NCI-H748 treated with DMSO at 0.1 percent for 48 hours (cell line): ENCODE results near the gene MAN2A1.

Experiments
- DNase-seq: peaks from one replicate; lab custom pipeline; 2025; lab: John Stamatoyannopoulos, UW

Gene MAN2A1

DNA sequence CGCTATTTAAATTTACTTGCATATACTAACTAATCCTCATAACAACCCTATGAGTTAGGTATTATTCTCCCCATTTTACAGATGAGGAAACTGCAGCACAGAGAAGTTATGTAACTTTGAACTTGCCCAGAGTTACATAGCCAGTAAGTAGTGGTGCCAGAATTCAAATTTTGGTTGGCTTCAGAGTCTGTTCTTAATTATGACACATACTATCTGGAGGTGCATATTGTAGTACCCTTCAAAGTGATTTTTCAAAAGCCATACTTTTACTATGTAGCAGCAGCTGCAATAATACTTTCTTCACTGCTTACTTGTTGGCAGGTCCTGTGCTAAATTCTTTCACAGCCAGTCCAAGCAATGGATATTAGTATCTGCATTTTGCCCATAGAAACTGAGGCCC is 16.4 kb downstream of the MAN2A1 start:
- DNase-seq: no peak

DNA sequence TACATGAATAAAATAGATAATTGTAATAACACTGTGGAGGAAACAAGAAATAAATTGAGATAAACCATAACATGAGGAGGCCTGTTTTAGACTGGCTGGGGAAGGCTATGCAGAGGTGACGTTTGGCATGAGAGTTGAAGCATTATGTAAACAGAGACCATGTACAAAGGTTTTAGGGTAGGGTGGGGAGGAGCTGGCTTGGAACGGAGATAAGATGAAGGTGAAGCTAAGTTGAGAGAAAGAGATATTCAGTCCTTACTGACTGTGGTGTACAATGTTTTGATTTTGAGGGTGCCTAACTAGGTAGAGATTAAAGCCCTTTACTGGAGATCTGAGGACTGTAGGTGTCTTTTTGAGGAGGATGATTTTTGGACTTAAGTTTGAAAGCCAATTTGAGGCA is 17.8 kb downstream of the MAN2A1 start:
- DNase-seq: no peak

DNA sequence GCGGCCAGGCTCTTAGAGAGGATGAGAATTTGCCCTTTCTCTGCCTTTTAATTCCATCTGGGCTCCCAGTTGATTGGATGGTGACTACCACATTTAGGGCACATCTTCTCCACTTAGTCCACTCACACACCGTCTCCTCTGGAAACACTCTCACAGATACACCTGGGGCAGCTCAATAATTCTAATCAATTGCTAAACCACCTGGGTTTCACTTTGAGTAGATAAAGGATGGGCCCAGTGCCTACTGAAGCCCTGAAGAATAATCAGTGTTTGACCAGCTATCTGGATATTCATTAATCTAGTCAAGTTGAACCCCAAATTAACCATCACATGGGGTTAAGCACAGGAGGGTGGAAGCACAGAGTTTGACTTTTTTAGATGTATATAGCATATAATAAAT is 19.1 kb downstream of the MAN2A1 start:
- DNase-seq: no peak

DNA sequence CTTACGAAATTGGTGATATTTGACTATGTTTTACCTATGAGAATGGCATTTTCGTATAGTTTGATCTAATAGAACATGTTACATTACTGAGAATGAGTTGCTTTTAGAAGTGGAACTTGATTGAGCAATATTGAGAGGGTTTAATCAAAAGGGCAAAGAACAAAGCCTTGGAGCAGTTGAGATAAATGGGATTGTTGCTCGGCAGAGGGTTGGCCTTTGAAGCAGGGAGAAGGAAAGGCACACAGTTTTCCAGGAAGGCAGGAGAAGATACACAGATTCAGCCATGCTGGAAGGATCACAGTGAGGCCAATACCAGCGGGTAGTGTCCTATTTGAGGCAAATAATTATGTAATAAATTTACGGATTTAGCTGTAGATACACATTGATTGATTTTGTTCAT is 19.5 kb downstream of the MAN2A1 start:
- DNase-seq: no peak

DNA sequence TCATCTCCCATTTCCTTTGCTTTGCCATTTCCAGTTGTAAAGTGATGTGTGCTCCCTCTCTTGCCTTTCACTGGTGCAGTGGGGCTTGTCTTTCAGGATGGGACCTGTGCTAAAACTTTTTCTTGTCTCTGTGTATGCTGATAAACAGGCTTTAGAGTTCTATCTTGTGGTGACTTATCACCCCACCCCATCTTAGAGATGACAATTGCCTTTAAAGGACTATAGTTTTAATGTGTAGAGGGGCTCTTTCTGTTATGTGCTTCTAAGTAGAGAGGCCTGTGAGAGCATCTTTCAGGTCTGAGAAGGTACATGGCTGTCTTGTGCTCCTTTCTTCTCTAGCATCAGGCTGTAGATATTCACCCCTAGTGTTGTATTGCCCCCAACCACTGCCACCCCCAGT is 21.9 kb downstream of the MAN2A1 start:
- no peak for DNase-seq

DNA sequence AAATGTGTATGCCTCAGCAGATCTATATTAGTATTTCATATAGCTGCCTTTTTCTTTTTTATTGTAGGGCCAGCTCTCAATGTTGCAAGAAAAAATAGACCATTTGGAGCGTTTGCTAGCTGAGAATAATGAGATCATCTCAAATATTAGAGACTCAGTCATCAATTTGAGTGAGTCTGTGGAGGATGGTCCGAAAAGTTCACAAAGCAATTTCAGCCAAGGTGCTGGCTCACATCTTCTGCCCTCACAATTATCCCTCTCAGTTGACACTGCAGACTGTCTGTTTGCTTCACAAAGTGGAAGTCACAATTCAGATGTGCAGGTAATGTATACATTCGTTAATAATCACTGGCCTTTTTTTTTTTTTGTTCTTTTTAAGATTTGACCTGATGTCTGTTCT is 23.7 kb downstream of the MAN2A1 start:
- DNase-seq: no peak

DNA sequence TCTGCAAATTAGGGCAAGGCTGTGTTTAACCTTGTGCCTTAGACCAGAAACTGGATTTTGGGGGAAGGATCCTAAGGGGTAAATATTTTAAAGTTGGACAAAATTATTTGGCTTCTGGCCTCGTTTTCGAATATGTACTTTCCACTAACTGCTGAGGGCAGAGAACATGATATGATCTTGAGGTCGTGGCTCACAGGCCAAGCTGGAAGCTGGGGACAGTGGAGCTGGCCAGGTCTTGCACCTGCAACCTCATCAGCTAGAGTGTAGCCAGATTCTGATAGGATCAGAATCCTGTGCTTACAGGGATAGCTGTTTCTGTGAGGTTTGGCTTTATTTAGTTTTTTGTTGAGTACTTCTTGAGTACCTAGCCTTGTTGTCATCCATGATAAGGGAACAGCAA is 24.9 kb downstream of the MAN2A1 start:
- no peak for DNase-seq

DNA sequence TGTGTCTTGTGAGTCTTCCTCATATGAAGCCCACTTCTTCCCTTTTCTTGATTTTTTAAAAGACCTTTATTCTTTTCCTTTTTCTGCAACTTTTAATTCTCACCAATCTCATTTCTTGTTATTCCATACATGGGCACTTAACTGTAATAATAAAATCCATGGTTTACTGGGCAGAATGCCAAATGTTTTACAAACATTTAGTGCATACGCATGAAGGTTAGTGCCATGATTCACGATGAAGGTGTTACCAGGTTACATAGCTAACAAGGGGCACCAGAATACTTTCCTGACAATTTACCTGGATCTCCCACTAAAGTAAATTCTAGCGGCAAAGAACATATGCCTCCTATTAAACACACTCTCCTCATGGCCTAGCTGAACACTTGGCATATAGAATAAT is 28.5 kb downstream of the MAN2A1 start:
- DNase-seq: no peak

DNA sequence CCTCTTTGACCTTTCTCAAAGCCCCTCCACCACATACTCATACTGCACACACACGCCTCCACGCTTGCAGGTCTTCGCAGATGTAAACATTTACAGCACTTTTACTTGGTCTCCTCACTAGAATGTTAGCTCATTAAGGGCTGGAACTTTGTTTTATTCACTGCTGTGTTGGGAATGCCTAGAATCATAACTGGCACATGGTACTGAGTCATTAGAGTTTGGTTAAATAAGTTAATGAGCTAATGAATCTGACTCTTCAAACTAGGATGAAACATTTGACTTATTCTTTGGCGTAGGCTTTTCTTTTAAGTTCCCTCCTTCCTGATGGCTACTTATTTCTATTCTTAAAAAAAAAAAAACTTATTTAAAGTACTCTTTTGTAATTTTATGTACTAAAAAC is 28.9 kb downstream of the MAN2A1 start:
- no peak for DNase-seq

DNA sequence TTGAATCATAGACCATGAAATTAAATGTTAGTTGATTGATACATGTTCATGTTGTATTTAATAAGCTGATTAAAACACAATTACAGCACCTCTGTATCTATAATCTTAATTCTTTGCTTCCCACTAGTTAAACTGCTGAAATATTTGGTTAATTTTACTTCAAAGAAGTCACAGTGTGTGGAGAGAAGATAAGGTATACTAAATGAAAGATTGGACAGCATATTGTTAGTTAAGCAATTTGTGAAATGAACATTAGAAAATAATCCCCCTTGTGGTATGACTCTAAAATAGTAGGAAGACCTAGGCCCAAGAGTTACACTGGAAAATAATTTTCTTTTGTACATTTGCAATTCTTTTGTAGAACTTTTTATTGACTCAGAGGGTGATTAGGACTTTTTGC is 30.3 kb downstream of the MAN2A1 start:
- no peak for DNase-seq

DNA sequence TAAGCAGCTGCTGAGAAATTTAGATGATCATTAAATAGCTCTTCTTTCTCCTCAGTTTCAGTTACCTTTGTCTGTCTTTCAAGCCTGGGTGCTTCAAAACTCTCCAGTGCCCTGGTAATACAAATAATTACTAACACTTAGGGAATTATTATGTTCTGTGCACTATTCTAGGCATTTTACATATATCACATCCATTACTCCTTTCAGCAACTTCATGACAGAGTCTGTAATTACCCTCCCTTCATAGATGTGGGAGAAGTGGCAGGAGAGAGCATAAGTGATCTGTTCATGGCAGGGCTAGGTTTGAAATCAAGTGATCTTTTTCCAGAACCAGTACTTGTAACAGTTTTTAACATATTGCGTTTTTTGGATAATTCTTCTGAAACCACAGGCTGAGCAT is 32.0 kb downstream of the MAN2A1 start:
- no peak for DNase-seq

DNA sequence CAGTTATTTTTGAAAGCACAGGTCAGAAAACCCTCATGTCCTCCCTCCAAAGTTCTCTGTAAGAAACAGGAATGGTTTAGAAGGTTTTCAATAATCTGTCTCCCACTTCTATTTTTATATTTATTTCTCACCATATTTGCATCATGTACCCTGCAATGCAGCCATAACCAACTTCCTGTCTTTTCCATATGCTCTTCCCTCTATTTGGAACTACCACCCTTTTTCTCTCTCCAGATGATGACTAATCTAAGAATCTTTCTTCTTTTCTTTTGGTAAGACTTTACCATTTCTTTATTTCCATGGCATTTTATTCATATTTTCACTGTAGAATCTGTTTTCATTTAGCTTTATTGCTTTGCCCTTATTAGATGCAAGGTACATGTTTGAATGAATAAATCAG is 33.9 kb downstream of the MAN2A1 start:
- no peak for DNase-seq

DNA sequence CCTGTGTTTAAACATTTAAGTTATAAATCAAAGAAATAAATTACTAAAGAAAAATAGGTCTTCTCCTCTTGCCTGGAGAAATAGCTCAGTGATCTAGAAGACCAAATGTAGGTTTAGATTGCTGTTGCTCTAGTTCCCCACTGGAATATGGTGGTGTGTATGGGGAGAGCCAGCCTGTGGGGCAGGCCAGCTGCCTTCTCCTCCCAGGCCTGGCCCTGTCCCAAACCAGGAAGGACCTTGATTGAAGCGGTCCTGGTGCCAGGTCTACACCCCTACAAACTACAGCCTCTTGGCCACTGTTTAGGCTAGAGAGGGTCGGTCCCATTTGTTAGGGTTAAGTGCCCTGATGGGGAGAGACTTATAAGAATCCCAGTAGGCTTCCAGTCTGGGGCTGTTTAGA is 35.4 kb downstream of the MAN2A1 start:
- no peak for DNase-seq

DNA sequence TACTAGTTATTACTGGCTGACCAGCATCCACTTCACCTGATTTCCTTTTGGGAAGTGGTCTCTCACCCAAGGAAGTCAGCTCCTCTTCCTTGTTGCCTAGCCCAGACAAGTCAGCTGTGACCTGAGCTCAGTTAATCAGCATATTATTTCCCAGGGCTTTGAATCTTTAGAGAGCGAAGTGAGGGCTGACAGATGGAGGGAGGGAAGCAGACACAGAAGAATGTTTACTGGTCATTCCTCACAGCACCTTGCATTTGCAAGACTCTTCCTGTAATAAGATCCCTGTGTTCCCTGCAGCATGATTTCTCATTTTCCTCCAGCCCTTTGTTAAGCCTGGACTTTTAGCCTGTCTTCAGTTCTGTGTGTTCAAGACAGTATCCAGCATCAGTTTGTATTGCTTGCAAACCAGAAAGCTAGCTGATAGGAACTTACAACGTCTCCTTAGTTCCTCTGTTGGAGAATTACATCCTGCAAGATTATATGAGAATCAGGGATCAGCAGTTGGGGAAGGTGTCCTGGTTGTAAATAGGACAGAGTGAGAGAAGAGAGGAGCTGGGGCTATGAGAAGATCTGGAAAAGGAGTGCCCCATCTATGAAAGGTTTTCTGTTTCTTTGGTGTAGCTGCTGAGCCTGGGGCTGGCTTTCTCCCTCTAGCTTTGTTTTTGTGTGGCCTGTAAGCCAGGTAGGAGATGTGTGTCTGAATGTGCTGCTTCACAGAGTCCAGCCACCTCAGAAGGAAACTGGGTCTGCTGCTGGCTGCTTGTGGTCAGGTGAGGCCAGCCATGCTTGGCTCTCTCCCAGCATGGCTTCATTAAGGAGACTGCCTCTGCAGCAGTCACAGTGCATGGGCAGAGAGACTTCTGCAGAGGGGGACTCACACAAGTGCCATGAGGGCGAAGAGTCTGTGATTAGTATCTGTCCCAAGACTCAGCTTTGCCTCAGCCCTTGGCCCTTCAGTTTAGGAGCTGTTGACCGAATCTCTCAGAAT is 50.3 kb downstream of the MAN2A1 start:
- DNase-seq: no peak

DNA sequence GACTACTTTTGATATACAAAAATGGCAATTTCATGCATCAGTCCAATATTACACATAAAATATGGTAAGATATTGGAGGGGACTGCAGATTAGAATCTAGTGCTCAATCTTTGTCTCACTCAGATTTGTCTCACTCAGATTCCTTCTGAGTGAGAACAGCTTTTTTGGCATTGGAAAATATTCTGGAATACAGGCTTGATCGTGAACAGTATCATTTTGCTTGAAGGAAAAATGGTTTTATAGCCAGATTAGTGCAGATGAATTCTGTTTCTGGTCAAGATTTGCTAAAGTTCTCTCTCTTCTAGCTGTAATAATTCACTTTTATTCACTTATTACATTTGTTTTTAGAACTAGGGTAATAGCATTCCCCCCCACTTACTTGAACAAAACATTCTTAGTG is 51.2 kb downstream of the MAN2A1 start:
- no peak for DNase-seq

DNA sequence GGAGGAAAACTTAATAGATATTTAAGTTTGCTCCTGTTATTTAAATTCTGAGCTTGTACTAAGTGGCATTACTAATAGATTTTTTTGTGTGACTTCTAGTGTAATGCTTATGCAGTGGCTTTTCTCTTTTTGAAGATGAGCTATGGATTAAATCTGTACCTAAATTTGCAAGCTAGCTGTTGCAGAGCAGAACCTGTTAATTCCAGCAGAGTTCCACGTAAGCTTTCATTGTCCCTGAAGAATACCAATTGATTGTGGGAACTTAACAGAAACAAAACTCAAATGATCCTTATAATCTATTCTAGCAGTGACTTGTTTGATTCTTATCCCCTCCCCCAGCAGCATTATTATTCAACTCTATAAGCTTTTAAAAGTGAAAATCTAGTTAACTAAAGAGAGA is 51.7 kb downstream of the MAN2A1 start:
- DNase-seq: no peak

DNA sequence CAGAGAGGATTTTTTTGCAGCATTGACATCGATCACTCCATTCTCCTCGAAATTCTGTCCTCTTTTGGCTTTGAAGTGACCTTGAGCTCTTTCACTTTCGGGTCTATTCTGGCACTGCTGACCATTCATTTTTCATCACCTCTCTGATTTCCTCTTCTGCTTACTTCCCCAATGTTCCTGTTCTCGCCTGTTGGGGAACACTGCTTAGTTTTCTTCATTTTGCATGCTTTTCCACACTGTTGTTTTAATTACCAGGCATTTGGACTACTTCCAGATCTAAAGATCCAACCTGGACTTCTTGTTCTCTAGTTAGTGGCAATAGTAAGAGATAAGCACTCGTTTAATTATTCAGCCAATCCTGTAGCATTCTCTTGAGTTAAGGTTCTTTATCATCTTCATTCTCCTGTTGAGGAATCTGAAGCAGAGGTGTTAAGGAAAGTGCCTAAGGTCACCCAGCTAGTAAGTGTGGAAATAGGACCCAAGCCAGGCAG is 53.4 kb downstream of the MAN2A1 start:
- no peak for DNase-seq

DNA sequence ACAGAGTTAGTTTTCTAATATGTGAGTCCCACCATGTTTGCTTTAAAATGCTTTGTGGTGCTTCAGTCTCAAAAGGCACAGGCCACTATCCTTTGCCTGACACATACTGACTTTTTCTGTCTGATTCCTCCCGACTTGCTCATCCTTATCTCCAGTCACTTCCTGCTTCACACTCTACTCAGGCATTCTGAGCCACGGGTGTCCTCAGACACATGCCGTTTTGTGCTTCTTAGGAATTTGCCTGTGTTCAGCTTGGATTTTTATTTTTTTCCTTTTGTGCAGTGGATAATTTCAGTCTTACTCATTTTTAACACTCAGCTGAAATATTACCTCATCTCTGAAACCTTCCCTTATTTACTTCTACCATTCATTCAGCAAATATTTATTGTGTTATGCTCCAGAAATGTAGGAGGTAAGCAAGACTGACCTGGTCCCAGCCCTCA is 54.1 kb downstream of the MAN2A1 start:
- DNase-seq: no peak

DNA sequence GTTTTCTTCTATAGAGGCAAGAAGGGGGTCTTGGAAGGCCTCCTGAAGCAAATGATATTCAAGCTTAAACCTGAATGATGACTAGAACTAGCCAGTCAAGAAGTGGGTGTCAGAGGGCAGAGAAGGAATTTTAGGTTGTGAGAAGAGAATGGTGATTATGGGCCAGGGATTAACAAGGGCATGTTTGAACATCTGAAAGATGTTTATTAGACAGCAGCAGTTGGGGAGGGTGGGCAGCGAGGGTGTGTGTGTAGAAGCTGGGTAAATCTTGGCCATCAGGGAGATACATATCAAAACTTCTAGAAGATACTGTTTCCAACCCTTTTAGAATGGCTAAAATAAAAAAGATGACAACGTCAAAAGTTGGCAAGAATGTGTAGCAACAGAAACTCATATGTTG is 54.5 kb downstream of the MAN2A1 start:
- no peak for DNase-seq

DNA sequence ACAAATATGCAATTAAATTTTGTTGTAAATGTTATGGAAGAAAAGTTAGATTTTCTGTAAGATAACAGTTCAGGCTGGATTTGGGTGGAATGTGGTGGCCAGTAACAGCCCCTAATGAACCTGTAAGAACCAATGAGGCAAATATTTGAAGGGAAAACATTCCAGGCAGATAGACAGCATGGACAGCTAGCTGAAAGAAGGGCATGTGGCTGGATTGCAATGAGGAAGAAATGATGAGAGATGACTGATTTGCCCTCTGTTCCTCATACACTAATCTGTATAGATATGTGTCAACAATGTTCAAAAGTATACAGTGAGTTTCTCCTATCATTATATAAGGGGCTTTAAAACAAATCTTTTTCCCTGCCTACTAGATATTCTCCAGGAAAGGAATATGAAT is 58.8 kb downstream of the MAN2A1 start:
- no peak for DNase-seq

DNA sequence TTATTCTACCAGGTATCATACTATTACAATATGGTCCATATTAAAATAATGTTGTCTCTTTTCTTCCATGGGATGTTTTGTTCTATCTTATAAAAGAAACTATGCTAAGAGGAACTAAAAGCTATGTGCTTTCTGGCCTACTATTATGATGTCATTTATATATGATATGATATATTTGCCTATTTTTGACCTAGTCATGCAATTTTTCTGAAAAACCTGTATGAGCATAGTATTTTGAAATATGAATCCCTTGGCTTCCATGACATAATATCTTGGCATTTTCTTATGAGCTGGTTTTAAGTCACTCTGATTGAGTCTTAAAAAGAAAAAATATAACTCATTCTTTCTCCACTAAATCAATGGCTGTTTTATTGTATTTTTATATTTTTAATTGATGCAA is 60.7 kb downstream of the MAN2A1 start:
- DNase-seq: no peak

DNA sequence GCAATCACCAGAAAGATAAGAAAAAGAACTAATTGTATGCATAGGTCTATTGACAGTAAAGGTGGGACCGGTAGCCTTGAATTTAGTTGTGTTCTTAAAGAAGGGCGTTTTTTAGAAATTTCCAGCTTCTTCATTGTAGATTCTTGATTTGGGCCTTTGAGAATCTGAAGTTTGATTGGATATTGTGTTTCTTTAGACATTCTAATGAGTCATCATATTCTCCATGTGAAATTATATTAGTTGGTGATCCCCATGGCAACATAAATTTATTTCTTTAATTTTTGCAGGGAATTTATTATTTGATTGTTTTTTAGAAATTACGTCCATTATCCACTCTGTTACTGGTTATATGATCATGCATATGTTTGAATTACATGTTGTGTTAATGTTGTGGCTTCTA is 63.6 kb downstream of the MAN2A1 start:
- no peak for DNase-seq

DNA sequence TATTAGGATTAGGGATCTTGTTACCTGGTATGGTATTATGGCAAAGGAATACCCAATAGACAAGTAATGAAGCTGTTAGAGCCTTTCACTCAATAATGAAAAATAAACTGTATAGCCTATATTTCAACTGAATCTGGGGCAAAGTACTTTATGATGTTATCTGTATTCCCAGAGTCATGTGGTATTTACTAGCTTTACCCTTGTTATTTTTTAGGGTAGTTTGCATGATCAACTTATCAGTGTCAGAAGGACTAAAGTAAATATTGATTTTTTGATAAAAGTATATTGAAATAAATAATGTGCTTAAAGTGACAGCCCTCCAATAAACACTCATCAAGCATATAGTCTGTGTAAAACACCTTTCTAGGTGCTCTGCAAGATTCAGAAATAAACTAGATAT is 64.6 kb downstream of the MAN2A1 start:
- DNase-seq: no peak

DNA sequence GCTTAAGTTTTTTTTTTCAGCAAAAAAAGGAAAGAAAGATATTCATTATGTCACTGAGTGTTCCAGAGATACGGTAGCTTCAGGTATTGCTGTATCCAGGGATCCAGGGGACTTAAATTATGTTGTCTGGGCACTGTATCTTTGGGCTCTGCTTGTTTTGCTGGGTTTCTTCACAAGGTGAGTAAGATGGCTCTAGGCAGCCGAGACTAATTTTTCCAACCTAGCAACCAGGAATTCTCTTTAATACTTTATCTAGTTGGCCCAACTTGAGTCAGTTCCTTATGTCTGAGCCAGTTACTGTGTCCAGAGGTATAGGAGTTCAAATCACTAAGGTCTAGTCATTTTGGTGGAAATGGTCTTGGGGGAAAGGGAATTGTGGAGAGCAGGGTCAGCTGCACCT is 66.0 kb downstream of the MAN2A1 start:
- DNase-seq: no peak
